K562 (cell line): Measurements from ENCODE around the gene AKAP12. TPM values are rescaled to one million over a fixed set of nuclear protein-coding genes. Genes with fewer than 3 reads are reported as not detected.
A peak's percentile ranks its signal among the peaks of the same experiment; 100 is the strongest.

Experiments used
- ATAC-seq: fragments of 200-7000 bp; cut with Tn5 transposase; 3 replicates; pipeline ENCODE4 v1.9.1; 2020; ENCODE audit warnings: moderate library complexity
- BruUV-seq: library from RNA; stranded (reverse); fragments of 400-500 nt; replicated peaks from 2 replicates; lab custom pipeline; 2021; lab: Mats Ljungman, UMichigan
- CTCF ChIA-PET: fragments of 300-600 bp; formaldehyde crosslinking; extraction: SDS; loops from one replicate; lab custom pipeline; 2021; ENCODE audit warnings: low intra/inter-chr PET ratio; lab: Yijun Ruan, JAX
- POLR2A ChIA-PET: fragments of 300-600, 350-650 bp; sonication (Branson Sonifier 250); formaldehyde crosslinking; extraction: SDS; loops from one replicate; lab custom pipeline; 2021; ENCODE audit warnings: antibody characterized with exemption, inconsistent platforms; lab: Yijun Ruan, JAX
- DNase-seq, 4 experiments: peaks; one replicate each; pipeline versions ENCODE4 v3.0.0 to v3.0.0-alpha.2; 2011 to 2018; ENCODE audit warnings: low spot score in 3 of 4, mixed read lengths in 3 of 4; ENCODE audit errors: extremely low read depth in 1 of 4
- FAIRE-seq: peaks from 2 replicates; lab custom pipeline; 2011; peaks lifted over from hg19 to GRCh38; lab: Jason Lieb, UNC
- H2AFZ ChIP-seq: 2 replicates; pipeline ENCODE4 v1.6.0; 2011; ENCODE audit warnings: low read depth, low read length, control low read depth, inconsistent platforms
- H3K27ac ChIP-seq: fragments of 200-600 bp; 3 replicates; pipeline ENCODE4 v1.8.0; 2011; ENCODE audit warnings: low read depth, mild to moderate bottlenecking, control low read depth, inconsistent platforms, low read length, moderate library complexity, mixed read lengths; ENCODE audit errors: extremely low read depth
- H3K27me3 ChIP-seq, 2 experiments: fragments of 300-600 bp in 1 of 2; 2 replicates in 1 of 2; 3 replicates in 1 of 2; pipeline versions ENCODE4 v1.6.0 to v1.8.0; 2011; ENCODE audit warnings: inconsistent platforms in 2 of 2, low read length in 2 of 2, mild to moderate bottlenecking in 1 of 2, mixed read lengths in 1 of 2, moderate library complexity in 1 of 2; ENCODE audit not compliant: control insufficient read depth in 2 of 2, insufficient read depth in 2 of 2
- H3K36me3 ChIP-seq: fragments of 300-600 bp; 3 replicates; pipeline ENCODE4 v1.8.0; 2011; ENCODE audit warnings: mild to moderate bottlenecking, low read length, inconsistent platforms; ENCODE audit not compliant: control insufficient read depth, insufficient read depth
- H3K4me1 ChIP-seq, 2 experiments: fragments of 200-600 bp in 1 of 2; replicated peaks in 1 of 2; 2 replicates in 1 of 2; 3 replicates in 1 of 2; pipeline versions ENCODE4 v1.5.1 to v1.8.0; 2011; ENCODE audit warnings: inconsistent platforms in 2 of 2, low read length in 2 of 2, mild to moderate bottlenecking in 1 of 2, mixed read lengths in 1 of 2, moderate library complexity in 1 of 2; ENCODE audit not compliant: control insufficient read depth in 2 of 2, insufficient read depth in 2 of 2
- H3K4me2 ChIP-seq: 2 replicates; pipeline ENCODE4 v1.6.1; 2011; ENCODE audit warnings: low read length, control low read depth, inconsistent platforms, mixed read lengths; ENCODE audit not compliant: insufficient read depth
- H3K4me3 ChIP-seq: fragments of 200-600 bp; sonication (generic), shearing (Covaris generic); 2 replicates; pipeline ENCODE4 v1.5.1; 2016; ENCODE audit warnings: control low read depth, inconsistent platforms
- H3K79me2 ChIP-seq: fragments of 200-600 bp; 3 replicates; pipeline ENCODE4 v1.8.0; 2011; ENCODE audit warnings: low read length, inconsistent platforms; ENCODE audit not compliant: control insufficient read depth, insufficient read depth
- H3K9ac ChIP-seq, 2 experiments: 2 replicates each; pipeline versions ENCODE4 v1.6.0 to v1.6.1; 2011; ENCODE audit warnings: low read depth in 2 of 2, low read length in 2 of 2, control low read depth in 1 of 2, inconsistent platforms in 1 of 2, mild to moderate bottlenecking in 1 of 2, mixed read lengths in 1 of 2; ENCODE audit not compliant: insufficient read depth in 1 of 2
- H3K9me1 ChIP-seq: one replicate; pipeline ENCODE4 v1.6.0; 2011; ENCODE audit warnings: inconsistent platforms, mild to moderate bottlenecking, low read length, moderate library complexity; ENCODE audit not compliant: control insufficient read depth, insufficient read depth
- H3K9me3 ChIP-seq: replicated peaks from 2 replicates; pipeline ENCODE4 v1.5.1; 2011; ENCODE audit warnings: low read depth, low read length, inconsistent platforms; ENCODE audit not compliant: control insufficient read depth, insufficient read depth
- H4K20me1 ChIP-seq: replicated peaks from 2 replicates; pipeline ENCODE4 v1.6.1; 2011; ENCODE audit warnings: low read length, inconsistent platforms, mixed read lengths; ENCODE audit not compliant: control insufficient read depth, insufficient read depth
- ARHGAP35 ChIP-seq: fragments of 450-650 bp; IDR thresholded peaks from 2 replicates; pipeline ENCODE4 v1.6.1; 2018; ENCODE audit not compliant: partially characterized antibody
- BCOR ChIP-seq: fragments of 450-650 bp; IDR thresholded peaks from 2 replicates; pipeline ENCODE4 v1.6.1; 2016
- ESRRA ChIP-seq: fragments of 450-650 bp; IDR thresholded peaks from 2 replicates; pipeline ENCODE4 v1.6.1; 2014; ENCODE audit warnings: low read depth, mild to moderate bottlenecking, moderate library complexity, borderline replicate concordance
- NR1H2 ChIP-seq: sonication (generic); formaldehyde crosslinking; IDR thresholded peaks from 2 replicates; pipeline ENCODE4 v1.4.0; 2020; ENCODE audit warnings: mild to moderate bottlenecking, missing genetic modification reagents
- NR2C1 ChIP-seq, 2 experiments: fragments of 450-650 bp; IDR thresholded peaks; 2 replicates each; pipeline ENCODE4 v1.6.1; 2017; ENCODE audit warnings: mild to moderate bottlenecking in 2 of 2, antibody characterized with exemption in 1 of 2, inconsistent platforms in 1 of 2, missing compliant biosample characterization in 1 of 2, missing genetic modification characterization in 1 of 2
- RBM25 ChIP-seq: fragments of 200-400 bp; formaldehyde crosslinking; IDR thresholded peaks from 2 replicates; pipeline ENCODE4 v1.6.1; 2018; ENCODE audit warnings: low read length, low read depth, moderate library complexity; ENCODE audit not compliant: severe bottlenecking
- STAT5A ChIP-seq: IDR thresholded peaks from 2 replicates; pipeline ENCODE4 v1.6.1; 2012; ENCODE audit warnings: low read length, inconsistent platforms, borderline replicate concordance
- TAF15 ChIP-seq: fragments of 200-400 bp; formaldehyde crosslinking; IDR thresholded peaks from 2 replicates; pipeline ENCODE4 v1.6.1; 2017; ENCODE audit warnings: mild to moderate bottlenecking, low read depth, low read length, moderate library complexity
- TRIM28 ChIP-seq: fragments of 450-650 bp; IDR thresholded peaks from 2 replicates; pipeline ENCODE4 v1.6.1; 2017
- ZKSCAN1 ChIP-seq: fragments of 150-350 bp; IDR thresholded peaks from 2 replicates; pipeline ENCODE4 v1.6.1; 2016; ENCODE audit warnings: low read depth, low read length
- ZNF232 ChIP-seq: sonication (generic); formaldehyde crosslinking; IDR thresholded peaks from 2 replicates; pipeline ENCODE4 v1.8.0; 2022; ENCODE audit warnings: mild to moderate bottlenecking, missing genetic modification reagents
- ZNF41 ChIP-seq: fragments of 250-450 bp; sonication (Bioruptor Pico); conservative IDR thresholded peaks from 2 replicates; pipeline ENCODE4 v1.4.0; 2020; ENCODE audit warnings: mild to moderate bottlenecking
- ZNF583 ChIP-seq: fragments of 250-450 bp; sonication (Bioruptor Pico); IDR thresholded peaks from 2 replicates; pipeline ENCODE4 v1.4.0; 2020
- ZNF830 ChIP-seq: fragments of 250-450 bp; sonication (Bioruptor Pico); IDR thresholded peaks from 2 replicates; pipeline ENCODE4 v1.5.0; 2021; ENCODE audit warnings: mild to moderate bottlenecking
- WGBS: fragments of 100-300 bp; shearing (Covaris generic); methylation state at CpG from one replicate; pipeline ENCODE4 v1.1.6; 2016; ENCODE audit warnings: low coverage, mixed read lengths; ENCODE audit not compliant: insufficient coverage; ENCODE audit errors: missing lambda C conversion rate; 5-methylcytosine and 5-hydroxymethylcytosine counted together
- in situ Hi-C: fragments of 300-500 bp; cut with MboI; formaldehyde crosslinking; loops from 4 replicates; pipeline ENCODE4 v1.15.0; 2018; ENCODE audit warnings: inconsistent platforms, mixed read lengths
- intact Hi-C: fragments of 100-400 bp; cut with micrococcal nuclease; formaldehyde crosslinking; loops from 2 replicates; pipeline ENCODE4 v1.14.2; 2022
- polyA plus RNA-seq, 8 experiments: library from polyadenylated mRNA; depleted of rRNA in 4 of 8; stranded (reverse) in 5 of 8; unstranded in 3 of 8; fragments of >200 nt; fragmentation: Nextera tagmentation in 2 of 8; fragmentation: Illumina TruSeq in 1 of 8; extraction: Ambion mirVana in 2 of 8; extraction: Trizol in 1 of 8; gene quantifications; 2 replicates each; pipeline versions ENCODE4 v1.2.1 to v1.2.3, GENCODE V29; 2011 to 2014; ENCODE audit warnings: inconsistent platforms in 1 of 8, missing spikeins in 1 of 8
- total RNA-seq, 7 experiments: library from RNA; depleted of rRNA in 6 of 7; stranded (reverse); fragments of >200 nt in 6 of 7; fragmentation: Illumina TruSeq in 2 of 7; extraction: Trizol in 2 of 7; gene quantifications; 2 replicates each; pipeline versions ENCODE4 v1.2.1 to v1.2.3, GENCODE V29; 2011 to 2021; ENCODE audit warnings: low replicate concordance in 1 of 7
- TF ChIP-seq, protein P1 (sequence below): fragments of 450-650 bp; conservative IDR thresholded peaks from 2 replicates; pipeline ENCODE4 v1.6.1; 2016; ENCODE audit warnings: missing genetic modification characterization, low read depth, mild to moderate bottlenecking, missing compliant biosample characterization, moderate library complexity
- TF ChIP-seq, protein P2 (sequence below): fragments of 450-650 bp; IDR thresholded peaks from 2 replicates; pipeline ENCODE4 v1.6.1; 2016; ENCODE audit warnings: low read depth, mild to moderate bottlenecking, moderate library complexity
- TF ChIP-seq, protein P3 (sequence below): sonication (generic); formaldehyde crosslinking; IDR thresholded peaks from 2 replicates; pipeline ENCODE4 v1.8.1; 2023; ENCODE audit warnings: mild to moderate bottlenecking, missing genetic modification reagents
- TF ChIP-seq, protein P4 (sequence below): fragments of 450-650 bp; conservative IDR thresholded peaks from 2 replicates; pipeline ENCODE4 v1.6.1; 2016; ENCODE audit warnings: missing genetic modification characterization, low read depth, mild to moderate bottlenecking, control low read depth, missing compliant biosample characterization

The AKAP12 gene
- total and polyA plus RNA-seq, 9 of the 15 experiments (the other 6 are each of a cell fraction or from before 2014, with no cell fraction given): 0.08 to 2.0 (median 0.62) TPM

DNA sequence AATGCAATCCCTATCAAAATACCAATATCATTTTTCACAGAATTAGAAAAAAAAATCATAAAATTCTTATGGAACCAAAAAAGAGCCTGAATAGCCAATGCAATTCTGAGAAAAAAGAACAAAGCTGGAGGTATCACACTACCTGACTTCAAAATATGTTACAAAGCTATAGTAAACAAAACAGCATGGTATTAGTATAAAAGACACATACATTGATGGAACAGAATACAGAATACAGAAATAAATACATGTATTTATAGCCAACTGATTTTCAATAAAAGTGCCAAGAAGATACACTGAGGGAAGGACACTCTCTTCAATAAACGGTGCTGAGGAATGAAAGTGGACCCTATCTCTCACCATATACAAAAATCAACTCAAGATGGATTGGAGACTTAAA is 28.7 kb upstream of the AKAP12 start:
- FAIRE-seq (no peak), ATAC-seq (no peak), DNase-seq (no peak)
- H3K9ac ChIP-seq: no peak overlapping the region
- in situ Hi-C loops: no loop called here
- no peak overlapping the region for H3K4me2 ChIP-seq
- ChIA-PET CTCF (interaction anchor here (0.7 kb wide), 1 partner anchor 10 kb away, joined by 3 read pairs; no protein-coding TSS in a partner anchor), POLR2A (interaction anchor here (1.0 kb wide), 1 partner anchor 19 kb away, joined by 3 read pairs; no protein-coding TSS in a partner anchor)
- H3K4me3 ChIP-seq: no peak overlapping the region
- WGBS: 0% methylated on average over 1 of the region's 1 CpG
- BruUV-seq: no TSS peak
- intact Hi-C loops: no loop called here
- no peak overlapping the region for H3K27ac ChIP-seq
- H3K27me3 ChIP-seq: peaks cover 27 to 37% of the 10 kb centered on the region in 2 experiments
- H3K36me3 ChIP-seq: no peaks in the 10 kb centered on the region
- H3K9me1 ChIP-seq: no peaks in the 10 kb centered on the region
- H4K20me1 ChIP-seq: no peaks in the 10 kb centered on the region
- peaks cover 0 to 7% of the 10 kb centered on the region in 2 experiments; a peak in 2 of 5 replicates for H3K4me1 ChIP-seq
- H2AFZ ChIP-seq: no peak overlapping the region
- peaks cover 4% of the 10 kb centered on the region; the same call in 1 of the 2 replicates for H3K9me3 ChIP-seq
- H3K79me2 ChIP-seq: no peaks in the 10 kb centered on the region
- TF ChIP-seq TRIM28 (peak; percentile 73; the same call in 1 of the 2 replicates), NR2C1 (IDR thresholded peaks at IDR 0.05) (no peak), NR2C1 (tag; IDR thresholded peaks at IDR 0.05) (no peak), RBM25 (peak; percentile 87), ZNF41 (CRISPR knock-in tag) (no peak), NR1H2 (no peak), ZKSCAN1 (no peak), ESRRA (no peak), STAT5A (no peak), ZNF583 (CRISPR knock-in tag) (peak; percentile 79; the same call in 1 of the 2 replicates), ZNF830 (no peak), ARHGAP35 (no peak), TAF15 (no peak), BCOR (peak; percentile 79), ZNF232 (CRISPR knock-in tag) (no peak)
- TF ChIP-seq, protein P1, sequence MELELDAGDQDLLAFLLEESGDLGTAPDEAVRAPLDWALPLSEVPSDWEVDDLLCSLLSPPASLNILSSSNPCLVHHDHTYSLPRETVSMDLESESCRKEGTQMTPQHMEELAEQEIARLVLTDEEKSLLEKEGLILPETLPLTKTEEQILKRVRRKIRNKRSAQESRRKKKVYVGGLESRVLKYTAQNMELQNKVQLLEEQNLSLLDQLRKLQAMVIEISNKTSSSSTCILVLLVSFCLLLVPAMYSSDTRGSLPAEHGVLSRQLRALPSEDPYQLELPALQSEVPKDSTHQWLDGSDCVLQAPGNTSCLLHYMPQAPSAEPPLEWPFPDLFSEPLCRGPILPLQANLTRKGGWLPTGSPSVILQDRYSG (tag): no peak
- TF ChIP-seq, protein P2, sequence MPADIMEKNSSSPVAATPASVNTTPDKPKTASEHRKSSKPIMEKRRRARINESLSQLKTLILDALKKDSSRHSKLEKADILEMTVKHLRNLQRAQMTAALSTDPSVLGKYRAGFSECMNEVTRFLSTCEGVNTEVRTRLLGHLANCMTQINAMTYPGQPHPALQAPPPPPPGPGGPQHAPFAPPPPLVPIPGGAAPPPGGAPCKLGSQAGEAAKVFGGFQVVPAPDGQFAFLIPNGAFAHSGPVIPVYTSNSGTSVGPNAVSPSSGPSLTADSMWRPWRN: no peak
- TF ChIP-seq, protein P3, sequence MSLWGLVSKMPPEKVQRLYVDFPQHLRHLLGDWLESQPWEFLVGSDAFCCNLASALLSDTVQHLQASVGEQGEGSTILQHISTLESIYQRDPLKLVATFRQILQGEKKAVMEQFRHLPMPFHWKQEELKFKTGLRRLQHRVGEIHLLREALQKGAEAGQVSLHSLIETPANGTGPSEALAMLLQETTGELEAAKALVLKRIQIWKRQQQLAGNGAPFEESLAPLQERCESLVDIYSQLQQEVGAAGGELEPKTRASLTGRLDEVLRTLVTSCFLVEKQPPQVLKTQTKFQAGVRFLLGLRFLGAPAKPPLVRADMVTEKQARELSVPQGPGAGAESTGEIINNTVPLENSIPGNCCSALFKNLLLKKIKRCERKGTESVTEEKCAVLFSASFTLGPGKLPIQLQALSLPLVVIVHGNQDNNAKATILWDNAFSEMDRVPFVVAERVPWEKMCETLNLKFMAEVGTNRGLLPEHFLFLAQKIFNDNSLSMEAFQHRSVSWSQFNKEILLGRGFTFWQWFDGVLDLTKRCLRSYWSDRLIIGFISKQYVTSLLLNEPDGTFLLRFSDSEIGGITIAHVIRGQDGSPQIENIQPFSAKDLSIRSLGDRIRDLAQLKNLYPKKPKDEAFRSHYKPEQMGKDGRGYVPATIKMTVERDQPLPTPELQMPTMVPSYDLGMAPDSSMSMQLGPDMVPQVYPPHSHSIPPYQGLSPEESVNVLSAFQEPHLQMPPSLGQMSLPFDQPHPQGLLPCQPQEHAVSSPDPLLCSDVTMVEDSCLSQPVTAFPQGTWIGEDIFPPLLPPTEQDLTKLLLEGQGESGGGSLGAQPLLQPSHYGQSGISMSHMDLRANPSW (CRISPR knock-in tag): no peak
- TF ChIP-seq, protein P4, sequence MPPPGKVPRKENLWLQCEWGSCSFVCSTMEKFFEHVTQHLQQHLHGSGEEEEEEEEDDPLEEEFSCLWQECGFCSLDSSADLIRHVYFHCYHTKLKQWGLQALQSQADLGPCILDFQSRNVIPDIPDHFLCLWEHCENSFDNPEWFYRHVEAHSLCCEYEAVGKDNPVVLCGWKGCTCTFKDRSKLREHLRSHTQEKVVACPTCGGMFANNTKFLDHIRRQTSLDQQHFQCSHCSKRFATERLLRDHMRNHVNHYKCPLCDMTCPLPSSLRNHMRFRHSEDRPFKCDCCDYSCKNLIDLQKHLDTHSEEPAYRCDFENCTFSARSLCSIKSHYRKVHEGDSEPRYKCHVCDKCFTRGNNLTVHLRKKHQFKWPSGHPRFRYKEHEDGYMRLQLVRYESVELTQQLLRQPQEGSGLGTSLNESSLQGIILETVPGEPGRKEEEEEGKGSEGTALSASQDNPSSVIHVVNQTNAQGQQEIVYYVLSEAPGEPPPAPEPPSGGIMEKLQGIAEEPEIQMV (tag): no peak
